A673 (cell line): Measurements from ENCODE around the gene BRSK1.

Experiments used
- EZH2 ChIP-seq: fragments of 200-600 bp; sonication (generic); IDR thresholded peaks from 2 replicates; pipeline ENCODE4 v1.6.1; 2017; ENCODE audit warnings: borderline replicate concordance, low read depth, mild to moderate bottlenecking, mixed read lengths, antibody characterized with exemption, low read length; ENCODE audit not compliant: poor library complexity, severe bottlenecking
- TF ChIP-seq, protein P1 (sequence below): fragments of 300-800, 200-600 bp; sonication (generic); conservative IDR thresholded peaks from 2 replicates; pipeline ENCODE4 v1.5.1; 2017; ENCODE audit warnings: low read depth, mild to moderate bottlenecking, antibody characterized with exemption, low read length, moderate library complexity, mixed read lengths

DNA sequence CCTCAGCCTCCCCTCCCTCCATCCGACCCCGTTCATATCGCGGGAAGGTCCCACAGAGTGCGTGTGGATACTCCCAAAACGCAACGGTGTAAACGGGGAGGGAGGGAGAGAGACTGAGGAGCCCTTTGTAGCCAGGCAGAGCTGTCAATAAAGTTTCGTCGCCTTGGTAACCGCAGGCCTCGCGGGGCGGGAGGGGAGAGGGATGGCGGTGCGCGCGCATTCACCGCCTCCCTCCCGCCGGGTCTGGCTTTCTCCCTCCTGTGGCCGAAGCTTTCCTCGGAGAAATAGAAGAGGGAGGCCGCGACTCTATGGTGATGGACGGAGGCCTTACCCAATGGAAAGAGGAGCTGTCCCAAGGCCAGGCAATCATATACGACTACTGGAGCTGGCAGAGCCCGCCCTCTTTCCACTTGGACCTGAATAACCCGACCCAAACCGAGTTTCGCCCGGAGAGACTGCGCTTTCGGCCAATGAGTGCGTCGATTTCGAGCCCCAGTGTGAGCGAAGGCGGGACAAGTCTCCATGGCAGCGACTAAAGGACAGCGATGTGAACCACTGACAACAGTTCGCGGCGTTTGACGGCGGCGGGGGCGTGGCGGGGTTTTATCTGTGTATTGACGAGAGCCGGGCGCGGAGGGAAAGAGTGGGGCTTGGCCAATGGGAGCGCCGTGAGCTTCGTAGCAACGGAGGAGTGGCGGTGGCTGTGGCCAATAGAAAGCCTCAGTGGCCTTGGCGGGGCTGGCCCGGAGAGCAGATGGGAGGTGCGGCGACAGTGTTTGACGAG lies 55.5 kb downstream of the BRSK1 start, which contains the start of gene KMT5C:
- TF ChIP-seq, protein P1, sequence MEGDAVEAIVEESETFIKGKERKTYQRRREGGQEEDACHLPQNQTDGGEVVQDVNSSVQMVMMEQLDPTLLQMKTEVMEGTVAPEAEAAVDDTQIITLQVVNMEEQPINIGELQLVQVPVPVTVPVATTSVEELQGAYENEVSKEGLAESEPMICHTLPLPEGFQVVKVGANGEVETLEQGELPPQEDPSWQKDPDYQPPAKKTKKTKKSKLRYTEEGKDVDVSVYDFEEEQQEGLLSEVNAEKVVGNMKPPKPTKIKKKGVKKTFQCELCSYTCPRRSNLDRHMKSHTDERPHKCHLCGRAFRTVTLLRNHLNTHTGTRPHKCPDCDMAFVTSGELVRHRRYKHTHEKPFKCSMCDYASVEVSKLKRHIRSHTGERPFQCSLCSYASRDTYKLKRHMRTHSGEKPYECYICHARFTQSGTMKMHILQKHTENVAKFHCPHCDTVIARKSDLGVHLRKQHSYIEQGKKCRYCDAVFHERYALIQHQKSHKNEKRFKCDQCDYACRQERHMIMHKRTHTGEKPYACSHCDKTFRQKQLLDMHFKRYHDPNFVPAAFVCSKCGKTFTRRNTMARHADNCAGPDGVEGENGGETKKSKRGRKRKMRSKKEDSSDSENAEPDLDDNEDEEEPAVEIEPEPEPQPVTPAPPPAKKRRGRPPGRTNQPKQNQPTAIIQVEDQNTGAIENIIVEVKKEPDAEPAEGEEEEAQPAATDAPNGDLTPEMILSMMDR = no peak
- TF ChIP-seq EZH2 = no peak
